Liver (tissue), 9 donors: ENCODE measurements around the gene BTBD9. TPM values are rescaled to one million over a fixed set of nuclear protein-coding genes. Genes with fewer than 3 reads are reported as not detected.
A peak's percentile ranks its signal among the peaks of the same experiment; 100 is the strongest.
"Not testable (repeated sequence)": the region's sequence is repeated elsewhere in the genome, so short reads cannot be mapped to it uniquely, and the experiment has no call there.

Experiments
- DNase-seq: peaks from one replicate; pipeline ENCODE4 v3.0.0-alpha.2; 2017; ENCODE audit warnings: low spot score
- H3K27ac ChIP-seq, 2 donors: one replicate each; pipeline ENCODE4 v1.7.0; 2013; ENCODE audit warnings: inconsistent platforms in 2 of 2, low read length in 2 of 2, control low read depth in 1 of 2, low read depth in 1 of 2, mild to moderate bottlenecking in 1 of 2
- H3K27me3 ChIP-seq, 4 donors: one replicate each; pipeline versions ENCODE4 v1.6.1 to v1.7.0; 2013; ENCODE audit warnings: low read length in 3 of 4, inconsistent platforms in 1 of 4, mild to moderate bottlenecking in 1 of 4, moderate library complexity in 1 of 4; ENCODE audit not compliant: control insufficient read depth in 4 of 4, insufficient read depth in 4 of 4
- H3K36me3 ChIP-seq, 4 donors: one replicate each; pipeline versions ENCODE4 v1.6.1 to v1.7.0; 2013; ENCODE audit warnings: low read length in 3 of 4, mild to moderate bottlenecking in 3 of 4, low read depth in 1 of 4, moderate library complexity in 1 of 4; ENCODE audit not compliant: control insufficient read depth in 4 of 4, insufficient read depth in 3 of 4
- H3K4me1 ChIP-seq, 4 donors: one replicate each; pipeline versions ENCODE4 v1.6.1 to v1.7.0; 2013; ENCODE audit warnings: low read length in 3 of 4, mild to moderate bottlenecking in 3 of 4, moderate library complexity in 1 of 4; ENCODE audit not compliant: control insufficient read depth in 4 of 4, insufficient read depth in 4 of 4
- H3K4me3 ChIP-seq, 3 donors: one replicate each; pipeline versions ENCODE4 v1.6.1 to v1.7.0; 2013; ENCODE audit warnings: low read length in 3 of 3, control low read depth in 1 of 3, low read depth in 1 of 3, mild to moderate bottlenecking in 1 of 3
- H3K9ac ChIP-seq, 2 donors: one replicate each; pipeline ENCODE4 v1.7.0; 2013; ENCODE audit warnings: low read length in 2 of 2, mild to moderate bottlenecking in 2 of 2, moderate library complexity in 2 of 2, control low read depth in 1 of 2, low read depth in 1 of 2
- H3K9me3 ChIP-seq, 4 donors: one replicate each; pipeline versions ENCODE4 v1.6.1 to v1.7.0; 2013; ENCODE audit warnings: low read length in 3 of 4; ENCODE audit not compliant: control insufficient read depth in 4 of 4
- ATF3 ChIP-seq: IDR thresholded peaks from 2 replicates; pipeline ENCODE4 v1.6.1; 2016; ENCODE audit warnings: antibody characterized with exemption
- CTCF ChIP-seq: fragments of 150-350 bp; IDR thresholded peaks from 2 replicates; pipeline ENCODE4 v1.5.1; 2017; ENCODE audit warnings: improper control_type of control experiment, low read depth, low read length; ENCODE audit not compliant: missing input control
- EGR1 ChIP-seq, 2 donors: IDR thresholded peaks; 2 replicates each; pipeline ENCODE4 v1.6.1; 2016 to 2018; ENCODE audit warnings: antibody characterized with exemption in 2 of 2, low read depth in 2 of 2
- FOXA2 ChIP-seq: IDR thresholded peaks from 2 replicates; pipeline ENCODE4 v1.6.1; 2016; ENCODE audit warnings: antibody characterized with exemption
- GABPA ChIP-seq, 2 donors: IDR thresholded peaks in 1 of 2; conservative IDR thresholded peaks in 1 of 2; 2 replicates each; pipeline ENCODE4 v1.6.1; 2016; ENCODE audit warnings: antibody characterized with exemption in 2 of 2, mild to moderate bottlenecking in 1 of 2, moderate library complexity in 1 of 2
- HNF4A ChIP-seq, 2 donors: conservative IDR thresholded peaks; 2 replicates each; pipeline ENCODE4 v1.6.1; 2016; ENCODE audit warnings: antibody characterized with exemption in 2 of 2, mild to moderate bottlenecking in 2 of 2
- HNF4G ChIP-seq: IDR thresholded peaks from 2 replicates; pipeline ENCODE4 v1.6.1; 2016; ENCODE audit warnings: antibody characterized with exemption
- JUND ChIP-seq, 2 donors: IDR thresholded peaks; 2 replicates each; pipeline ENCODE4 v1.6.1; 2016; ENCODE audit warnings: antibody characterized with exemption in 2 of 2
- MAX ChIP-seq: IDR thresholded peaks from 2 replicates; pipeline ENCODE4 v1.6.1; 2016; ENCODE audit warnings: antibody characterized with exemption
- NR2F2 ChIP-seq: IDR thresholded peaks from 2 replicates; pipeline ENCODE4 v1.6.1; 2016; ENCODE audit warnings: antibody characterized with exemption
- RAD21 ChIP-seq, 2 donors: IDR thresholded peaks; 2 replicates each; pipeline ENCODE4 v1.6.1; 2016; ENCODE audit warnings: antibody characterized with exemption in 2 of 2, mild to moderate bottlenecking in 2 of 2
- RXRA ChIP-seq, 2 donors: IDR thresholded peaks; 2 replicates each; pipeline ENCODE4 v1.6.1; 2017 to 2018; ENCODE audit warnings: antibody characterized with exemption in 2 of 2, mild to moderate bottlenecking in 1 of 2
- SP1 ChIP-seq: IDR thresholded peaks from 2 replicates; pipeline ENCODE4 v1.6.1; 2018; ENCODE audit warnings: antibody characterized with exemption, mild to moderate bottlenecking
- TAF1 ChIP-seq: conservative IDR thresholded peaks from 2 replicates; pipeline ENCODE4 v1.6.1; 2016; ENCODE audit warnings: antibody characterized with exemption, mild to moderate bottlenecking
- YY1 ChIP-seq: IDR thresholded peaks from 2 replicates; pipeline ENCODE4 v1.6.1; 2016; ENCODE audit warnings: antibody characterized with exemption, mild to moderate bottlenecking
- WGBS: extraction: QIAGEN DNeasy Blood & Tissue Kit; methylation state at CpG from one replicate; pipeline ENCODE4 v1.1.7; 2013; 5-methylcytosine and 5-hydroxymethylcytosine counted together
- polyA plus RNA-seq, 2 donors: library from polyadenylated mRNA; stranded (reverse) in 1 of 2; unstranded in 1 of 2; fragments of 200-250 nt in 1 of 2; fragments of >200 nt in 1 of 2; fragmentation: Nextera tagmentation in 1 of 2; extraction: Ambion mirVana in 1 of 2; gene quantifications; one replicate each; pipeline versions ENCODE4 v1.2.1 to v1.2.3, GENCODE V29; 2013 to 2015
- total RNA-seq, 2 donors: library from RNA; depleted of rRNA; stranded (reverse); fragments of >200 nt; gene quantifications; one replicate each; pipeline ENCODE4 v1.2.3, GENCODE V29; 2014
- donor health status: healthy.
- donor health status: healthy.
- donor health status: healthy.
- donor health status: healthy.
- donor health status: healthy.

Gene BTBD9
- total and polyA plus RNA-seq, 4 donors = 2.0 to 12.4 (median 5.7) TPM

- WGBS = 92% methylated on average over 3 of the region's 3 CpGs
- H3K4me3 ChIP-seq = no peak overlapping the region
- no peak for TF ChIP-seq NR2F2
- H3K27ac ChIP-seq = no peak overlapping the region
- DNase-seq = no peak
- no peaks in the 10 kb centered on the region for H3K36me3 ChIP-seq
- peaks cover 0 to 2% (median under 1%) of the 10 kb centered on the region in 4 donors for H3K4me1 ChIP-seq
- H3K9ac ChIP-seq = no peak overlapping the region
- H3K27me3 ChIP-seq = no peaks in the 10 kb centered on the region
- no peaks in the 10 kb centered on the region for H3K9me3 ChIP-seq
Measured at GRCh38 chr6:38631186-38631783, 8.4 kb downstream of the BTBD9 start.

- TF ChIP-seq RXRA (IDR thresholded peaks at IDR 0.05) (no peak), FOXA2 (no peak), MAX (no peak), CTCF (no peak), SP1 (no peak), HNF4A (conservative IDR thresholded peaks at IDR 0.05) (no peak), NR2F2 (no peak), GABPA (IDR thresholded peaks at IDR 0.05 in 1 of 2, conservative IDR thresholded peaks at IDR 0.05 in 1 of 2) (no peak), YY1 (no peak), EGR1 (IDR thresholded peaks at IDR 0.05; ENCODE audit: low read depth in 2 of 2) (no peak), TAF1 (no peak)
- no peaks in the 10 kb centered on the region for H3K9me3 ChIP-seq
- H3K27ac ChIP-seq = no peak overlapping the region
- H3K4me1 ChIP-seq = no peaks in the 10 kb centered on the region
- no peaks in the 10 kb centered on the region for H3K36me3 ChIP-seq
- 93% methylated on average over 1 of the region's 1 CpG for WGBS
- DNase-seq = no peak
- H3K4me3 ChIP-seq = no peak overlapping the region
- H3K9ac ChIP-seq = no peak overlapping the region
- H3K27me3 ChIP-seq = no peaks in the 10 kb centered on the region
Measured at GRCh38 chr6:38625217-38625616, 14.5 kb downstream of the BTBD9 start.

- 47% methylated on average over 1 of the region's 1 CpG for WGBS
- TF ChIP-seq FOXA2 (peak; percentile 22), SP1 (peak; percentile 86), HNF4A (conservative IDR thresholded peaks at IDR 0.05) (peak; percentile 78 to 96), JUND (IDR thresholded peaks at IDR 0.05) (peak in 1 of 2 donors; percentile 36), ATF3 (peak; percentile 78), RXRA (IDR thresholded peaks at IDR 0.05) (peak; percentile 61 to 85), NR2F2 (peak; percentile 36), RAD21 (IDR thresholded peaks at IDR 0.05) (peak in 1 of 2 donors; percentile 17), HNF4G (peak; percentile 74), YY1 (peak; percentile 18)
- not testable (repeated sequence) for H3K27me3 ChIP-seq, H3K4me1 ChIP-seq, H3K36me3 ChIP-seq, H3K4me3 ChIP-seq, H3K9me3 ChIP-seq, H3K9ac ChIP-seq
- peak overlapping the region; percentile 38 to 59 for H3K27ac ChIP-seq
- DNase-seq = peak; percentile 36
Measured at GRCh38 chr6:38619342-38619741, 20.4 kb downstream of the BTBD9 start.

GRCh38 chr6:38618301-38618700 lies 21.4 kb downstream of the BTBD9 start:
- DNase-seq, H3K9ac ChIP-seq, H3K36me3 ChIP-seq, H3K27ac ChIP-seq, H3K27me3 ChIP-seq, H3K9me3 ChIP-seq, H3K4me3 ChIP-seq, H3K4me1 ChIP-seq: not testable (repeated sequence)
- WGBS = 91% methylated on average over 1 of the region's 1 CpG
